ENCODE measurements around the gene ZIC1. TPM values are rescaled to one million over a fixed set of nuclear protein-coding genes. Genes with fewer than 3 reads are reported as not detected.

ZIC1 gene
- total RNA-seq, 1 experiment from 2014 or later = not detected

DNA sequence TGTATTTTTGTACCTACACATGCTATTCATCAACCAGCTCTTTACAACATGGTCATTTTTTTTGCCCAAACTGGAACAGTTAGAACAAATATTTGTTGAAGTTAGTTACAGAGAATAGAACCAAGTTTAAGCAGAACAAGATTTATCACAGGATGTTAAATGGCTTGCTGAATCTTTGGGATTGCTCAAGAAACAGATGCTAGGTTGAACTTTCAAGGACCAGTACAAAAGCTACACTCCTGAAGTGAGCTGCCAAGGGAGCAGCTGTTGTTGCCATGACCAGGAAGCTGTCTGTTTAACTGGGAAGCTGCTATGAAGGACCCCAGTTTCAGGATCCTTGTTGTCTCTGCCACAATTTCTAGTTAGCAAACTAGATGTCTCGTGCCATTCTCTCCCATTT is 53.7 kb downstream of the ZIC1 start:
- H3K4ac ChIP-seq (ENCODE audit: low read depth, low read length) = no peak overlapping the region
- H3K14ac ChIP-seq (ENCODE audit: insufficient read depth, low read length) = no peak overlapping the region
- Mint-ChIP-seq H3K4me3 (no peak overlapping the region), H3K27me3 (ENCODE audit: low read depth) (no peaks in the 10 kb centered on the region), H3K36me3 (ENCODE audit: insufficient read depth in 1 of 3, low read depth in 3 of 3) (no peaks in the 10 kb centered on the region), H3K27ac (no peak overlapping the region), H3K4me1 (no peaks in the 10 kb centered on the region), H3K9me3 (no peaks in the 10 kb centered on the region)
- H3K9me3 ChIP-seq (ENCODE audit: control insufficient read depth, low read depth, low read length) = no peaks in the 10 kb centered on the region
- H2BK12ac ChIP-seq (ENCODE audit: insufficient read length, low read depth, low read length) = no peak overlapping the region
- no peaks in the 10 kb centered on the region for H3K79me1 ChIP-seq (ENCODE audit: insufficient read depth, low read depth, low read length, poor library complexity, severe bottlenecking)
- no peak overlapping the region for H3K9ac ChIP-seq (ENCODE audit: extremely low read depth, insufficient read length, low read length)
- no peak overlapping the region for H2AFZ ChIP-seq (ENCODE audit: low read length)
- H3K27ac ChIP-seq (ENCODE audit: insufficient read length, low read depth, low read length) = no peak overlapping the region
- no peak overlapping the region for H3K4me2 ChIP-seq (ENCODE audit: insufficient read depth, insufficient read length, low read length)
- H2AK5ac ChIP-seq (ENCODE audit: insufficient read length, low read length) = no peak overlapping the region
- no peak overlapping the region for H2BK20ac ChIP-seq (ENCODE audit: low read depth, low read length, poor library complexity, severe bottlenecking)
- H3K23me2 ChIP-seq (ENCODE audit: insufficient read length, low read depth, low read length, poor library complexity, severe bottlenecking) = no peaks in the 10 kb centered on the region
- H3K79me2 ChIP-seq (ENCODE audit: insufficient read depth, low read length) = no peaks in the 10 kb centered on the region
- no peak overlapping the region for H3K18ac ChIP-seq (ENCODE audit: insufficient read length, low read depth, low read length)
- no peaks in the 10 kb centered on the region for H3K4me1 ChIP-seq (ENCODE audit: insufficient read depth, low read length)
- no peak overlapping the region for H2BK5ac ChIP-seq (ENCODE audit: insufficient read length, low read length)
- no peak overlapping the region for H3K56ac ChIP-seq (ENCODE audit: insufficient read length, low read depth, low read length)
- no CpG with 5 or more reads among the region's 1 CpG for WGBS (ENCODE audit: extremely low coverage, insufficient read length, low lambda C conversion rate)
- H2BK15ac ChIP-seq (ENCODE audit: low read depth, low read length) = no peak overlapping the region
- no peak overlapping the region for H2BK120ac ChIP-seq (ENCODE audit: low read depth, low read length, poor library complexity, severe bottlenecking)
- H3K27me3 ChIP-seq (ENCODE audit: insufficient read depth, low read length) = no peaks in the 10 kb centered on the region
- DNase-seq = no peak
- H4K8ac ChIP-seq (replicated peaks; ENCODE audit: insufficient read length, low read depth, low read length) = no peak overlapping the region
- H4K5ac ChIP-seq (ENCODE audit: insufficient read length, low read depth, low read length) = no peak overlapping the region
- no peak overlapping the region for H3K23ac ChIP-seq (ENCODE audit: insufficient read length, low read depth, low read length)
- no peak overlapping the region for H3T11ph ChIP-seq (ENCODE audit: low read length)
- TF ChIP-seq, protein P1, sequence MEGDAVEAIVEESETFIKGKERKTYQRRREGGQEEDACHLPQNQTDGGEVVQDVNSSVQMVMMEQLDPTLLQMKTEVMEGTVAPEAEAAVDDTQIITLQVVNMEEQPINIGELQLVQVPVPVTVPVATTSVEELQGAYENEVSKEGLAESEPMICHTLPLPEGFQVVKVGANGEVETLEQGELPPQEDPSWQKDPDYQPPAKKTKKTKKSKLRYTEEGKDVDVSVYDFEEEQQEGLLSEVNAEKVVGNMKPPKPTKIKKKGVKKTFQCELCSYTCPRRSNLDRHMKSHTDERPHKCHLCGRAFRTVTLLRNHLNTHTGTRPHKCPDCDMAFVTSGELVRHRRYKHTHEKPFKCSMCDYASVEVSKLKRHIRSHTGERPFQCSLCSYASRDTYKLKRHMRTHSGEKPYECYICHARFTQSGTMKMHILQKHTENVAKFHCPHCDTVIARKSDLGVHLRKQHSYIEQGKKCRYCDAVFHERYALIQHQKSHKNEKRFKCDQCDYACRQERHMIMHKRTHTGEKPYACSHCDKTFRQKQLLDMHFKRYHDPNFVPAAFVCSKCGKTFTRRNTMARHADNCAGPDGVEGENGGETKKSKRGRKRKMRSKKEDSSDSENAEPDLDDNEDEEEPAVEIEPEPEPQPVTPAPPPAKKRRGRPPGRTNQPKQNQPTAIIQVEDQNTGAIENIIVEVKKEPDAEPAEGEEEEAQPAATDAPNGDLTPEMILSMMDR (conservative IDR thresholded peaks at IDR 0.05) = no peak
- H4K91ac ChIP-seq (ENCODE audit: insufficient read length, low read depth, low read length) = no peak overlapping the region
- H4K20me1 ChIP-seq (ENCODE audit: control insufficient read depth, insufficient read depth, insufficient read length) = no peaks in the 10 kb centered on the region

Other genes with a start within 250 kb of the ZIC1 start
- not detected in 2 replicates for gene ZIC4, start 2.8 kb upstream of the ZIC1 start, total RNA-seq (2021)